Measurements from ENCODE around the gene TEX35.

- TF ChIP-seq CTCF (conservative IDR thresholded peaks at IDR 0.05) (no peak), EZH2 (IDR thresholded peaks at IDR 0.05; ENCODE audit: low read depth) (no peak)
Observed at GRCh38 chr1:178565586-178565985, 52.7 kb downstream of the TEX35 start.
